GM12878 (cell line): ENCODE data around the gene SWT1. TPM values are rescaled to one million over a fixed set of nuclear protein-coding genes. Genes with fewer than 3 reads are reported as not detected.
A peak's percentile ranks its signal among the peaks of the same experiment; 100 is the strongest.

Experiments
- ATAC-seq: fragments of 200-7000 bp; cut with Tn5 transposase; 3 replicates; pipeline ENCODE4 v1.9.1; 2020; ENCODE audit warnings: mild to moderate bottlenecking, moderate library complexity
- BruUV-seq: library from RNA; stranded (reverse); fragments of 400-500 nt; replicated peaks from 2 replicates; lab custom pipeline; 2021; lab: Mats Ljungman, UMichigan
- CTCF ChIA-PET: fragments of 300-600 bp; sonication (Branson Sonifier 250); formaldehyde crosslinking; extraction: SDS; loops from one replicate; lab custom pipeline; 2021; ENCODE audit warnings: inconsistent platforms; lab: Yijun Ruan, JAX
- POLR2A ChIA-PET: fragments of 350-600 bp; formaldehyde crosslinking; extraction: SDS; loops from one replicate; lab custom pipeline; 2021; ENCODE audit warnings: inconsistent platforms; lab: Charles Lee
- RAD21 ChIA-PET: fragments of 300-600 bp; sonication (Branson Sonifier 250); formaldehyde crosslinking; loops from one replicate; lab custom pipeline; 2023; ENCODE audit warnings: antibody characterized with exemption; ENCODE audit not compliant: unreplicated experiment; lab: Charles Lee
- SMC1A ChIA-PET: fragments of 300-600 bp; sonication (Branson Sonifier 250); formaldehyde crosslinking; loops from one replicate; lab custom pipeline; 2023; ENCODE audit not compliant: unreplicated experiment, uncharacterized antibody; lab: Charles Lee
- DNase-seq: peaks from one replicate; pipeline ENCODE4 v3.0.0-alpha.2; 2011; ENCODE audit warnings: low read depth, low spot score
- FAIRE-seq: peaks from 3 replicates; lab custom pipeline; 2011; peaks lifted over from hg19 to GRCh38; lab: Jason Lieb, UNC
- H2AFZ ChIP-seq: 2 replicates; pipeline ENCODE4 v1.6.0; 2011; ENCODE audit warnings: low read depth, low read length, control low read depth; ENCODE audit not compliant: control insufficient read depth
- H3K27ac ChIP-seq: 2 replicates; pipeline ENCODE4 v1.5.1; 2011; ENCODE audit warnings: control low read depth; ENCODE audit not compliant: control insufficient read depth, insufficient read depth
- H3K27me3 ChIP-seq, 2 experiments: replicated peaks in 1 of 2; 2 replicates each; pipeline versions ENCODE4 v1.6.0 to v1.6.1; 2011; ENCODE audit warnings: low read length in 1 of 2; ENCODE audit not compliant: control insufficient read depth in 2 of 2, insufficient read depth in 2 of 2
- H3K36me3 ChIP-seq, 2 experiments: 2 replicates each; pipeline ENCODE4 v1.5.1; 2011; ENCODE audit warnings: low read length in 1 of 2; ENCODE audit not compliant: control insufficient read depth in 2 of 2, insufficient read depth in 2 of 2
- H3K4me1 ChIP-seq: 2 replicates; pipeline ENCODE4 v1.6.1; 2011; ENCODE audit warnings: mild to moderate bottlenecking, low read length, moderate library complexity, mixed read lengths; ENCODE audit not compliant: control insufficient read depth, insufficient read depth
- H3K4me2 ChIP-seq: 2 replicates; pipeline ENCODE4 v1.6.0; 2011; ENCODE audit warnings: control low read depth; ENCODE audit not compliant: control insufficient read depth, insufficient read depth
- H3K4me3 ChIP-seq: fragments of 200-600 bp; sonication (generic); 2 replicates; pipeline ENCODE4 v1.5.1; 2016
- H3K79me2 ChIP-seq: 2 replicates; pipeline ENCODE4 v1.6.0; 2011; ENCODE audit warnings: low read length; ENCODE audit not compliant: control insufficient read depth, insufficient read depth
- H3K9ac ChIP-seq: 2 replicates; pipeline ENCODE4 v1.8.0; 2011; ENCODE audit warnings: low read length, control low read depth, mixed read lengths; ENCODE audit not compliant: control insufficient read depth, insufficient read depth
- H3K9me3 ChIP-seq: replicated peaks from 3 replicates; pipeline ENCODE4 v1.5.1; 2011; ENCODE audit warnings: mild to moderate bottlenecking, low read length; ENCODE audit not compliant: control insufficient read depth, insufficient read depth
- H4K20me1 ChIP-seq: 2 replicates; pipeline ENCODE4 v1.6.0; 2011; ENCODE audit not compliant: control insufficient read depth, insufficient read depth
- CEBPZ ChIP-seq: fragments of 150-350 bp; IDR thresholded peaks from 2 replicates; pipeline ENCODE4 v1.6.1; 2016; ENCODE audit warnings: low read depth, low read length
- ETV6 ChIP-seq, 2 experiments: fragments of 450-650 bp in 1 of 2; IDR thresholded peaks in 1 of 2; conservative IDR thresholded peaks in 1 of 2; 2 replicates each; pipeline ENCODE4 v1.6.1; 2014; ENCODE audit warnings: antibody characterized with exemption in 1 of 2, borderline replicate concordance in 1 of 2, low read depth in 1 of 2, mild to moderate bottlenecking in 1 of 2, moderate library complexity in 1 of 2
- NR2C2 ChIP-seq: IDR thresholded peaks from 2 replicates; pipeline ENCODE4 v1.6.1; 2011; ENCODE audit warnings: borderline replicate concordance, low read depth; ENCODE audit not compliant: control insufficient read depth, insufficient read length
- POLR2AphosphoS5 ChIP-seq: IDR thresholded peaks from 2 replicates; pipeline ENCODE4 v1.6.1; 2011; ENCODE audit warnings: mild to moderate bottlenecking, low read length, inconsistent platforms
- RAD51 ChIP-seq: fragments of 450-650 bp; IDR thresholded peaks from 2 replicates; pipeline ENCODE4 v1.6.1; 2016; ENCODE audit warnings: moderate library complexity, mild to moderate bottlenecking, inconsistent platforms
- SIN3A ChIP-seq: IDR thresholded peaks from 2 replicates; pipeline ENCODE4 v1.6.1; 2012; ENCODE audit warnings: low read depth, low read length, improper control_type of control experiment
- ZBED1 ChIP-seq: IDR thresholded peaks from 2 replicates; pipeline ENCODE4 v1.6.1; 2016; ENCODE audit warnings: borderline replicate concordance
- ZNF274 ChIP-seq: IDR thresholded peaks from one replicate; pipeline ENCODE4 v1.8.0; 2011; ENCODE audit not compliant: insufficient read length, insufficient read depth
- WGBS: methylation state at CpG from one replicate; pipeline ENCODE4 v1.1.6; 2016; ENCODE audit warnings: low lambda C conversion rate; ENCODE audit not compliant: insufficient replicate concordance, insufficient coverage; ENCODE audit errors: missing lambda C conversion rate; 5-methylcytosine and 5-hydroxymethylcytosine counted together
- in situ Hi-C: fragments of 300-500 bp; cut with MboI; formaldehyde crosslinking; loops from 9 replicates; pipeline ENCODE4 v1.14.3; 2018; ENCODE audit warnings: mixed read lengths
- intact Hi-C: fragments of 100-400 bp; cut with micrococcal nuclease; formaldehyde crosslinking; loops from one replicate; pipeline ENCODE4 v1.14.2; 2022; ENCODE audit not compliant: unreplicated experiment
- polyA plus RNA-seq, 11 experiments: library from polyadenylated mRNA; depleted of rRNA in 4 of 11; unstranded in 6 of 11; stranded (reverse) in 5 of 11; fragments of >200 nt; fragmentation: Nextera tagmentation in 4 of 11; fragmentation: Illumina TruSeq in 1 of 11; extraction: Ambion mirVana in 4 of 11; extraction: Trizol in 1 of 11; gene quantifications; 1 replicate in 1 of 11; 2 replicates in 10 of 11; pipeline versions ENCODE4 v1.2.1 to v1.2.3, GENCODE V29; 2011 to 2016; ENCODE audit warnings: inconsistent platforms in 2 of 11, missing spikeins in 2 of 11, low read depth in 1 of 11
- total RNA-seq, 4 experiments: library from RNA; depleted of rRNA in 3 of 4; stranded (reverse); fragments of >200 nt in 3 of 4; fragmentation: Illumina TruSeq in 1 of 4; extraction: Trizol in 1 of 4; gene quantifications; 2 replicates each; pipeline versions ENCODE4 v1.2.1 to v1.2.3, GENCODE V29; 2013 to 2021

Gene SWT1
- total and polyA plus RNA-seq, 10 of the 15 experiments (the other 5 are each of a cell fraction or from before 2014, with no cell fraction given) = 1.0 to 4.2 (median 2.6) TPM

- H3K9me3 ChIP-seq = no peaks in the 10 kb centered on the region
- ChIA-PET POLR2A (interaction anchor here (0.5 kb wide), 1 partner anchor 79 kb away, joined by 9 read pairs; no protein-coding TSS in a partner anchor), RAD21 (interaction anchor here (0.8 to 2.3 kb wide), 8 partner anchors 10 to 509 kb away, joined by 3 to 18 read pairs (median 4); no protein-coding TSS in a partner anchor), CTCF (interaction anchor here (1.0 to 2.3 kb wide), 6 partner anchors 74 to 367 kb away, joined by 3 to 13 read pairs (median 7); no protein-coding TSS in a partner anchor), SMC1A (interaction anchor here (0.6 to 2.4 kb wide), 14 partner anchors 9 to 367 kb away, joined by 3 to 18 read pairs (median 4); no protein-coding TSS in a partner anchor)
- peaks cover 67% of the 10 kb centered on the region for H3K79me2 ChIP-seq
- TF ChIP-seq NR2C2 (no peak), POLR2AphosphoS5 (peak; percentile 29; the same call in 1 of the 2 replicates)
- peak overlapping the region; percentile 64 for H3K4me2 ChIP-seq
- H2AFZ ChIP-seq = no peak overlapping the region
- H3K36me3 ChIP-seq = peaks cover 0 to 2% of the 10 kb centered on the region in 2 experiments; a peak in 1 of 4 replicates
- in situ Hi-C loops = loop anchor here (25.0 kb wide), 1 partner anchor 1048 kb away; no protein-coding TSS in a partner anchor
- H4K20me1 ChIP-seq = no peaks in the 10 kb centered on the region; the same call in 1 of the 2 replicates
- no peaks in the 10 kb centered on the region for H3K27me3 ChIP-seq
- no TSS peak for BruUV-seq
- H3K27ac ChIP-seq = peak overlapping the region; percentile 33; the same call in 1 of the 2 replicates
- no peak for FAIRE-seq
- H3K9ac ChIP-seq = peak overlapping the region; percentile 15; the same call in 1 of the 2 replicates
- WGBS = 0% methylated on average over 1 of the region's 1 CpG
- ATAC-seq = no peak
- H3K4me1 ChIP-seq = no peaks in the 10 kb centered on the region; the same call in 1 of the 2 replicates
- peak overlapping the region; percentile 79 for H3K4me3 ChIP-seq
- DNase-seq = no peak
- intact Hi-C loops = loop anchor here (2.0 kb wide), 1 partner anchor 366 kb away; no protein-coding TSS in a partner anchor
Observed at GRCh38 chr1:185314411-185314810, 157.4 kb downstream of the SWT1 start.

- Histone ChIP-seq H3K9me3 (no peaks in the 10 kb centered on the region; the same call in 2 of the 3 replicates), H2AFZ (peak overlapping the region; percentile 42), H3K79me2 (peaks cover 66% of the 10 kb centered on the region), H4K20me1 (no peaks in the 10 kb centered on the region; the same call in 1 of the 2 replicates), H3K4me2 (peak overlapping the region; percentile 64), H3K27ac (peak overlapping the region; percentile 73; the same call in 1 of the 2 replicates), H3K4me1 (no peaks in the 10 kb centered on the region; the same call in 1 of the 2 replicates), H3K9ac (peak overlapping the region; percentile 92), H3K27me3 (no peaks in the 10 kb centered on the region), H3K4me3 (peak overlapping the region; percentile 79), H3K36me3 (peaks cover 0 to 2% of the 10 kb centered on the region in 2 experiments; a peak in 1 of 4 replicates)
- ATAC-seq = no peak; the same call in 2 of the 3 replicates
- peak; percentile 26 for DNase-seq
- ChIA-PET SMC1A (interaction anchor here (0.5 to 6.2 kb wide), 8 partner anchors 22 to 366 kb away, joined by 3 to 54 read pairs (median 4); no protein-coding TSS in a partner anchor), CTCF (interaction anchor here (0.8 to 1.8 kb wide), 9 partner anchors 11 to 366 kb away, joined by 3 to 9 read pairs (median 4); no protein-coding TSS in a partner anchor), POLR2A (interaction anchor here (0.7 to 3.1 kb wide), 6 partner anchors 9 to 281 kb away, joined by 3 to 10 read pairs (median 5); partner anchors contain the start of gene SWT1), RAD21 (interaction anchor here (0.7 to 4.7 kb wide), 6 partner anchors 21 to 365 kb away, joined by 3 to 39 read pairs (median 8); no protein-coding TSS in a partner anchor)
- no peak for FAIRE-seq
- BruUV-seq = no TSS peak
- intact Hi-C loops = loop anchor here (2.0 to 5.0 kb wide), 7 partner anchors 52 to 365 kb away; partner anchors contain the start of genes RNF2, SWT1 and TRMT1L
- WGBS = 2% methylated on average over 8 of the region's 8 CpGs
- in situ Hi-C loops = loop anchor here (25.0 kb wide), 1 partner anchor 1047 kb away; no protein-coding TSS in a partner anchor
- TF ChIP-seq CEBPZ (no peak), RAD51 (no peak), SIN3A (no peak), ETV6 (conservative IDR thresholded peaks at IDR 0.05 in 1 of 2, IDR thresholded peaks at IDR 0.05 in 1 of 2; ENCODE audit: borderline replicate concordance in 1 of 2, low read depth in 1 of 2) (no peak), ZNF274 (no peak), ZBED1 (no peak)
Observed at GRCh38 chr1:185315445-185316071, 158.6 kb downstream of the SWT1 start.
